ENCODE measurements around the gene GPR78.

Gene GPR78

GRCh38 chr4:8547108-8547911 lies 32.9 kb upstream of the GPR78 start:
- DNase-seq = no peak

DNA sequence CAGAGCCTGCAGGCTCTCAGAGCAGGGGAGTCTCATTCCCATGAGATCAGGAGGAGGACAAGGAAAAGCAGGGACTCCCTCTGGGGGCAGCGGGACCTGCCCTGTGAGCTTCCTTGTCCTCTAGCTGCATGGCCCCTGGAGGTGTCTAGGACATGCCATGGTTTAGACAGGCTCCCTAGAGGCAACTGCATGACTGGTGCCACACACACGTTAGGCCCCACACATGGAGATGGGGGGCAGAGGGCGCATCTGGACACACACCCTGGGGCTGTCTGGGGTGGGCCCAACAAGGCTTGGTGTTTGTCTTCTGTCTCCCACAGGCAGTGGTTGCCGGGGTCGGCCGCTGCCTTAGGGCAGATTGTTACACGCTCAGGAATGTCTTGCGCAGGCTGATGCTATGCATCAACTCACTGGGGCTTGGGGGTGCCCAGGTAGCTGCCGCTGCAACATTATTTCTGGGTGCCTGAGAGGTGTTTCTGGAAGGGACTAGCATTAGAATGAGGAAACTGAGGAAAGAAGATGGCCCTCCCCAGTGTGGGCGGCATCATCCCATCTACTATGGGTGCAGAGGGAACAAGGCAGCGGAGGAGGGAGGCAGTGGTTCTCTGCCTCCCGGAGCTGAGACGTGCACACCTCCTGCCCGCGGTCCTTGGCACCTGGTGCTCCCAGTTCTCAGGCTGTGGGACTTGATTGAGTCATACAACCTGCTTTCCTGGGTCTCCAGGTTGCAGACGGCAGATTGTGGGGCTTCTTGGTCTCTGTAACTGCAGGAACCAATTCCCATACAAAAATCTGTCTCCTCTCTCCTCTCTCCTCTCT lies 32.1 kb upstream of the GPR78 start:
- DNase-seq = no peak

- DNase-seq = no peak
These were observed 31.4 kb upstream of the GPR78 start for GRCh38 chr4:8548731-8549351.

DNA sequence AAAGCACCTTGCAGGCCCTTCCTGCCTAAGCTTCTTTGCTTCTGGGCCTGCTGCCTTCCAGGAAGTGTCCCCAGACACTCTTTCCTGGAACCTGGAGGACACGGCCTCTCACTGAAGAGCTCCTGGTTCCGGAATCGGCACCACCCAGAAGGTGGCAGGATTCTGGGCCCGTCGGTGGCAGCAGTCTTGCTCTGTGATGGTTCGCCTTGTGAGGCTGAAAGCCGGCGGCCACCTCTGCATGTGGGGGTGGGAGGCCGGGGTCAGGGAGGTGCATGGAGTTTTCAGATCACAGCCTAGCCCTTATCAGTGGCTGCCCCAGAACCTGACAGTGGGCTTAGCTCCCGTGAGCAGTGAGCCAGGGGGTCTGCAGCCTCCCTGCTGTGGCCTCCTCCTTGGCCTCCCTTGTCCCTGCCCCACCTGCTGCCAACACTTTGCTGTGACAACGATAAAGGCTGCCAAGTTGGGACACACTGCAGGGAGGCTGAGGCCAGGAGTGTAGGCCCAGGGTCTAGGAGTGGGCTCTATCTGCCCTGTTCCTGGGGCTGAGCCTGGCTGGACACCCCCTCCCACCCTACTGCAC lies 30.8 kb upstream of the GPR78 start:
- no peak for DNase-seq

DNA sequence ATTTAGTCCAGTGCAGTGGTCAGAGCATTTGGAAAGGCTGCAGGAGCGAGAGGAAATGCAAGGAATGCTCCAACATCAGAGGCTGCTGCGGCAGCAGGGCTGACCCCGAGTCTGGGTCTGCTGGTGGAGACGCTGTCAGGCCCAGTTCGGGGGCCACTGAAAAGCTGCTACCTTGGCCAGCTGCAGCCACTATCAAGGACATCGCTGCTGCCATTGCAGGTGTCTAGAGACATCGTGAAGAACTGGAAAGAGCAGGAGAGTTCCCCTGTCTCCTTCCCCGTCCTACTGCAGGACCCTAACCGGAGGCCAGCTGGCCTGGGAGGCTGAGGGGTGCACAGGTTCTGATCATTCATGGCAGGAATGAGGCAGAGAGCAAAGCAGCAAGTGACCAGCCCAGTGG lies 29.5 kb upstream of the GPR78 start:
- DNase-seq = no peak

- no peak for DNase-seq
These were observed 28.2 kb upstream of the GPR78 start for GRCh38 chr4:8552024-8552423.

- DNase-seq = no peak
These were observed 27.5 kb upstream of the GPR78 start for GRCh38 chr4:8552581-8553205.

DNA sequence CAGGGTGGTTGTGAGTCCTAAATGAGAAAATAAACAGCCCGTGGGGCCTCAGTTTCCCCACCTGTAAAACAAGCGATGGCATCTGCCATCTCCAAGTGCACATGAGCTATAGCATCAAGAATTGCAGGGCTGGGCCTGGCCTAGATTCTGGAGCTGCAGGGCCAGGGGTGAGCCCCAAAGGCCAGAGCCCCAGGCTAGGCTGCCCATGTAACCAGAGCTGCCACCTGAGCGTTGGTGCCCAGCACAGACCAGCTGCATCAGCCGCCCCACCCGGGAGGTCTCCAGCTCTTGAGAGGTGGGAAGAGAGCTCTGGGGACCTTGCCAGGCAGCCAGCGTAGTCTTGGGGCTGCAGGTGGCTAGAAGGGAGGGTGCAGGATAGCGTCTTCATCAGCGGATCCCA lies 27.0 kb upstream of the GPR78 start:
- no peak for DNase-seq

GRCh38 chr4:8553991-8554405 lies 26.2 kb upstream of the GPR78 start:
- no peak for DNase-seq

DNA sequence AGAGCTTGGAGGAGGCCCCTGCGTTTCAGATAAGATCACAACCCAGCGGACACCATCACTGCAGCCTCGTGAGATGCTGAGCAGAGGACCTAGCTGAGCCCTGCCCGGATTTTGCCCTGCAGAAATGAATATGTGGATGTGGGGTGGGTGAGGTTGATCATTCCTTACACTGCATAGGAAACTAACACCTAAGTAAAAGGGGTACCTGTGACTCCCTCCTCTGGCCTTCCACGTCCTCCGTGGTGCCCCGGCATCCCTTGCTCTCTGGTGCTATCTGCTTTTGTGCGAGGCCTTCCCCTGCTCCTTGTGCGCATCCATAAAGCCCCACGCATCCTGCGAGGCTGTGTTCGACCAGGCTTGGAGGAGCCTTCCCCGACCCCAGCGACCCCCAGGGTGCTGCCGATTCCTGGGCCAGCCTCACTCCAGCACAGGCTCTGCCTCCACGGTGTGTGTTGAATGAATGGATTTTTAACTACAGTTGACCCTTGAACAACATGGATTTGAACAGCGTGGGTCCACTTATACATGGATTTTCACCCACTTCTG lies 25.6 kb upstream of the GPR78 start:
- DNase-seq = no peak

DNA sequence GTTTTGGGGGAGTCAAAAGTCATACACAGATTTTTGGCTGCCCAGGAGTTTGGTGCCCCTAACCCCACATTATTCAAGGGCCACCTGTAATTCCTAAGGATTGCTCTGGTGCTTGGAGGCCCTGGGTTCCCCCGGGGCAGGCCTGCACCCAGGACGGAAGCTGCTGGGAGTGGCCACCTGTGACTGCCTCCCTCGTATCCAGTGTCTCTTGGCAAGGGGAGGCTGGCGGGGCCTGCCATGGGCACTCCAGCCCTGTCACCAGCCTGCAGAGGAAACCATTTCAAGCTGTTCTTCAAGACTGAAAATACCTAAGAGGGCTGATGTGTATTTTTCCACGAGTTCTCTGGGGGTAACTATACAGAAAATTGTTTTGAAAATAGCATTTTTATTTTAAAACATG lies 24.5 kb upstream of the GPR78 start:
- no peak for DNase-seq

GRCh38 chr4:8556341-8557150 lies 23.6 kb upstream of the GPR78 start:
- DNase-seq = no peak

DNA sequence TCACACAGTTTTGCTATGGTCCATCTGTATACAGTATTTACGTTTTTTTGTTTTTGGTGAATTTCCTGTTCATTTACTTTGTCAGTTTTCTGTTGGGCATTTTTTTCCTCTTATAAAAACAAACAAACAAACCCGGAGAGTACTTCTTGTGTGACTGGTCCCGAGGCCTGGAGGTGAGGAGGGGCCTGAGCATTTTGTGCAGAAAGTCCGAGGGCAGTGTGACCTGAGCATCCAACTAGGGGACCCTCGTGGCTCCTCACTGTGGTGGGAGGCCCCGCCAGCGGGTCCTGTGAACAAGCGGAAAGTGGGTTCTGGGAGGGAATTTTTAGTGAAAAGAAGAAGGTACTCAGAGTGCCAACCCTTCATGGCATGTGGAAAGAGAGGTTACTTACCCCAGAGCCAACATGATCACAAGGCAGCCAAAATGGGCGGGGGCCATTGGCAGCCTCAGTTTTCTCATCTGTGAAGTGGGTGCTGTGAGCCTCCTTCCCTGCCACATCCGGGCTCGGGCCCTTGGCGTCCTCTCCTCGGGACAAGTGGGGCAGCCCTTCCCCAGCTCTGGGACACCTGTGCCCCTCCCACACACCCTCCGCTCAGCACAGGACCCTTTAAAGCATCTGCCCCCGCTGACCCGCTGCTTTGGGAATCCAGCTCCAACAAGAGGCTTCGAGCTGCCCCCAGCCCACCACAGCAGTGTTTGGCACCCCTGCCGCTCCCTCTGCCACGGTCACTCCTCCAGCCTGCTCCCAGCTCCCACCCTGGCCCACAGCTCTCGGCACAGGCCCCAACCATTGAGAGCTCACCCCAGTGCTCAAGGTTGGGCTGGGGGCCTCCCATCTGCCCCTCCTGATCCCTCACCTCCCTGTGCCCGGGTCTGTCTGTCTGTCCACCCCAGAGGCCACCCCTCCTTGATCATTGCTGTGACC lies 22.8 kb upstream of the GPR78 start:
- DNase-seq = no peak

GRCh38 chr4:8558080-8558960 lies 21.9 kb upstream of the GPR78 start:
- DNase-seq = no peak

DNA sequence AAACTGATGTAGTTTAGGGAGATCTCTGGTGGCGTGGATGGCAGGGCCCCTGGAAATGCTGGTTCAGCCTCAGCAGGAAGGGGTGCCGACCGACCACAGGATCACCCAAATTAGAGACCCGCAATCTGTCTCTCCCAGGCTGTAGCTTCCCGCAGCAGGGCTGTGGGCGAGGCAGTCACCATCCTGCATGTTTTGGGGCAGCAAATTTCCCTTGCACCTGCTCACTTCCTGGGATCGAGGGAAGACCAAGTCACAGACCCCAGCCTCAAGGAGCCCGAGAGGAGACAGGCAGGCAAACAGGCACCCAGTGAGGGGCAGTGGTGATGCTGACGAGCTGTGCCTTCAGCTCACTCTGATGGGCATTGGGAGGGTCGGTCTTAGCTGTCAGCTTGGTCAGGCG lies 21.2 kb upstream of the GPR78 start:
- no peak for DNase-seq

DNA sequence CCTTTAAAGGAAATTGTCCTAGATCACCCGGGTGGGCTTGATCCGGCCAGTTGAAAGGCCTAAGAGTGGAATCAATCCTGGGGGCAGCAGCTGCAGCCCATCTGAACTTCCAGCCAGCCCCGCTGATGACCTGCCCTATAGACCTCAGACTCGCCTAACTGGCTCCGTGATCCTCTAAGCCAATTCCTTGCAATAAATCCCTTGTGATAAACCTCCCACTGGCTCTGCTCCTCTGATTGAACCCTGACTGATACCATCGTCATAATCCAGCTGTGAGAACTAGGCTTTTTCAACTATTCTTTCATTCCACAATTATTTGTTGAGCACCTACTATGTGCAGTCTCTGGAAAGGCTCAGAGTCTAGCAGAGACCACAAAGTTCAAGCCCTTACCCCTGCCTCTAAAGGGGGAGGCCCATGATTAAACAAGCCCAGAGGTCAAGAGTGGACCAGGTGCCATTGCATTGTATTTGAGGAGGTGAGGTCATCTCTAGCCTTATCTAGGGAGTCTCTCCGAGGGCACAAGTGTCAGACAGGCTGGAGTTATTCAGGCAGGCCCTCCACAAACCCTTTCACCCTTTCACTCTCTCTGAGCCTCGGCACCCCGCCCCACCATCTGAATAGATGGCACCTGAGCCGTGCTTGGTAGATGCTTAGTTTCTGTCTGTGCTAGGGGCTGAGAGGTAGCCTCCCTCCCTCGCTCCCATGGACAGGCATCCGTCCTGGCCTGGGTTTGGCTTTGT lies 20.5 kb upstream of the GPR78 start:
- no peak for DNase-seq

GRCh38 chr4:8560265-8561047 lies 19.7 kb upstream of the GPR78 start:
- DNase-seq = no peak

- DNase-seq = no peak
These were observed 15.6 kb upstream of the GPR78 start for GRCh38 chr4:8564595-8564994.

Data from T-helper 9 cell (primary cell).